C4-2B (cell line): ENCODE measurements around the gene METTL22.

Experiments used
- CTCF ChIP-seq: fragments of 450-650 bp; conservative IDR thresholded peaks from 2 replicates; pipeline ENCODE4 v1.5.1; 2017; ENCODE audit warnings: mild to moderate bottlenecking
- ZFX ChIP-seq: fragments of 450-650 bp; IDR thresholded peaks from 2 replicates; pipeline ENCODE4 v1.6.1; 2017

GRCh38 chr16:8581831-8582580 lies 39.5 kb upstream of the METTL22 start:
- no peak for TF ChIP-seq CTCF
- no peak for TF ChIP-seq ZFX
